GM19043 (cell line): ENCODE results near the gene HOXB2.

Experiments
- ATAC-seq: cut with Tn5 transposase; IDR thresholded peaks from one replicate; pipeline ENCODE4 v1.9.1; 2021; ENCODE audit warnings: low read depth; ENCODE audit not compliant: unreplicated experiment

HOXB2 gene

GRCh38 chr17:48555258-48556228 is 10.6 kb upstream of the HOXB2 start:
- no peak for ATAC-seq

GRCh38 chr17:48554412-48555257 is 9.7 kb upstream of the HOXB2 start:
- ATAC-seq = no peak

- no peak for ATAC-seq
Measured at GRCh38 chr17:48553826-48554225, 8.9 kb upstream of the HOXB2 start.

- no peak for ATAC-seq
Measured at GRCh38 chr17:48553190-48553547, 8.3 kb upstream of the HOXB2 start.

GRCh38 chr17:48552466-48553189 is 7.7 kb upstream of the HOXB2 start:
- ATAC-seq = no peak

- ATAC-seq = no peak
Measured at GRCh38 chr17:48551596-48552465, 6.9 kb upstream of the HOXB2 start.

GRCh38 chr17:48551214-48551555 is 6.3 kb upstream of the HOXB2 start:
- no peak for ATAC-seq

- ATAC-seq = no peak
Measured at GRCh38 chr17:48550502-48551213, 5.7 kb upstream of the HOXB2 start.

- ATAC-seq = no peak
Measured at GRCh38 chr17:48549914-48550501, 5.1 kb upstream of the HOXB2 start.

GRCh38 chr17:48549281-48549630 is 4.3 kb upstream of the HOXB2 start:
- ATAC-seq = no peak

- no peak for ATAC-seq
Measured at GRCh38 chr17:48548523-48549280, 3.8 kb upstream of the HOXB2 start.

- no peak for ATAC-seq
Measured at GRCh38 chr17:48547808-48548522, 3.1 kb upstream of the HOXB2 start.

- no peak for ATAC-seq
Measured at GRCh38 chr17:48546924-48547807, 2.3 kb upstream of the HOXB2 start.

- no peak for ATAC-seq
Measured at GRCh38 chr17:48546137-48546923, 1.4 kb upstream of the HOXB2 start.

GRCh38 chr17:48545539-48545938 is 630 bp upstream of the HOXB2 start:
- no peak for ATAC-seq
